Duodenal mucosa (tissue), 2 donors: Measurements from ENCODE around the gene PCSK5.

Experiments used
- H3K27ac ChIP-seq: one replicate; pipeline ENCODE4 v1.7.0; 2013; ENCODE audit warnings: low read depth, low read length
- H3K27me3 ChIP-seq, 2 donors: one replicate each; pipeline ENCODE4 v1.7.0; 2013; ENCODE audit warnings: low read length in 2 of 2, control low read depth in 1 of 2; ENCODE audit not compliant: insufficient read depth in 2 of 2, control insufficient read depth in 1 of 2
- H3K36me3 ChIP-seq, 2 donors: one replicate each; pipeline ENCODE4 v1.7.0; 2013; ENCODE audit warnings: low read length in 2 of 2, control low read depth in 1 of 2; ENCODE audit not compliant: insufficient read depth in 2 of 2, control insufficient read depth in 1 of 2
- H3K4me1 ChIP-seq, 2 donors: one replicate each; pipeline ENCODE4 v1.7.0; 2013; ENCODE audit warnings: low read length in 2 of 2, control low read depth in 1 of 2; ENCODE audit not compliant: insufficient read depth in 2 of 2, control insufficient read depth in 1 of 2
- H3K4me3 ChIP-seq, 2 donors: one replicate each; pipeline ENCODE4 v1.7.0; 2013; ENCODE audit warnings: low read length in 2 of 2, low read depth in 1 of 2
- H3K9ac ChIP-seq, 2 donors: one replicate each; pipeline ENCODE4 v1.7.0; 2013; ENCODE audit warnings: low read length in 2 of 2, low read depth in 1 of 2
- H3K9me3 ChIP-seq, 2 donors: one replicate each; pipeline ENCODE4 v1.7.0; 2013; ENCODE audit warnings: low read length in 2 of 2, control low read depth in 1 of 2; ENCODE audit not compliant: control insufficient read depth in 1 of 2

The PCSK5 gene

GRCh38 chr9:76369583-76369982, 479.1 kb downstream of the PCSK5 start:
- Histone ChIP-seq H3K27ac (no peak overlapping the region), H3K9me3 (no peaks in the 10 kb centered on the region), H3K4me3 (no peak overlapping the region), H3K27me3 (no peaks in the 10 kb centered on the region), H3K4me1 (peaks cover 56 to 62% of the 10 kb centered on the region in 2 donors), H3K9ac (no peak overlapping the region), H3K36me3 (no peaks in the 10 kb centered on the region)

DNA sequence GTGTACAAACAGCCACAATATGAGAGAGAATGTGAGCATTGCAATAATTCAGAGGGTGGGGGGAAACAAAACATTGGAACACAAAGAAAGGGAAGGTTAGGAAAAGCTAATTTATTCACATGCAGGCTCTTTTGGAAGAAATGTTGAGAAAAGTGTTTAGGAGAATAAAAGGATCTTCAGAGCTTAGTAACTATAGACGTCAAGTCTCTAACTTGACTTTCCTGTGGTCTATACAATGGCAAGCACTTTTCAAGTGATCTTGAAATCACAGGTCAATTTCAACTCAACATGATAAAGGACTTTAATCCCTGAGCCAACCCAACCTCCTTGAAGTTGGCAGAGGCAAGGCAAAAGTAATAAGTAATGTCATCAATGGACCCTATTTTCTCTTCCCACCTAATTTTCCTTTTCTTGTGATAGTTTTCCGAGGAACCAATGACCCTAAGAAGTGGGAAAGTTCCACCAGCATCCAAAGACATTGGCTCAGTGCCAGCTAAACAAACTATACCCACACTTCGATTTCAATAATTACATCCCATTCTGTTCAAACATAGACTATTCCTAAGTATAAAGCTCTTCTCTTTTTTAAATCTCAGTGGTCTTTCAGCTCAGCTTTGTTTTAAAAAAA, 480.0 kb downstream of the PCSK5 start:
- no peak overlapping the region for H3K4me3 ChIP-seq
- peaks cover 57 to 58% of the 10 kb centered on the region in 2 donors for H3K4me1 ChIP-seq
- H3K9ac ChIP-seq, result no peak overlapping the region
- no peaks in the 10 kb centered on the region for H3K27me3 ChIP-seq
- no peaks in the 10 kb centered on the region for H3K9me3 ChIP-seq
- no peaks in the 10 kb centered on the region for H3K36me3 ChIP-seq
- H3K27ac ChIP-seq, result no peak overlapping the region

DNA sequence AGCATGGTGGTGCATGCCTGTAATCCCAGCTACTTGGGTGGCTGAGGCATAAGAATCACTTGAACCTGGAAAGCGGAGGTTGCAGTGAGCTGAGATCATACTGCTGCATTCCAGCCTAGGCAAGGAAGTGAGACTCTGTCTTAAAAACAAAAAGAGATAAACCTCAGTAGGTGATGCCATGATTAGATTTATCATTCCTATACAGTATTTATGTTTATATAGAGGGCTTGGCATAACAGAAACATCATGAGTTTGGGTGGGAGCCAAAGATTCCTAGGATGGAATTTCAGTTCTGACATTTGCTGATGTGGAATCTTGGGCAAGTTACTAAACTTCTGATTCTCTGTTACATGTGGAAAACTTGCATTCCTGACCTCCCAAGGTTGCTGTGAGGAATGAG, 481.4 kb downstream of the PCSK5 start:
- Histone ChIP-seq H3K36me3 (no peaks in the 10 kb centered on the region), H3K4me3 (no peak overlapping the region), H3K27ac (no peak overlapping the region), H3K27me3 (no peaks in the 10 kb centered on the region), H3K4me1 (peaks cover 51 to 52% of the 10 kb centered on the region in 2 donors), H3K9ac (no peak overlapping the region), H3K9me3 (no peaks in the 10 kb centered on the region)

DNA sequence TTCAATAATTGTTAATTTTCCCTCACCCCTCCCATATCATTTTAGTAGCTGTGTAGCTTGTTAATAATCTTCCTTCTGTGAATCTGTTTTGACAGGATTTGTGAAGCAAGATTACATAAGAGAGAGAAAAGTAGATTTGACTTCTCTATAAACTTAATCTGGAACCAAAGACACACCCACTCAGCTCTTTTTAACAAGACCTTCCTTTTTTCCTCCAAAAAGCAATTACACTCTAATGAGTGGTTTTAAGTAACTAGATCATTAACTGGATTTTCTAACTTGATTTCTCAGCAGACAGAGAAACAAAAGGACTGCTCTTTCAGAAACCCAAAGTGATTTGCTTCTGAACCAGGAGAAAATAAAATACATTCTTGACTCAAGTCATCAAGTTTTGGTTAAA, 481.9 kb downstream of the PCSK5 start:
- Histone ChIP-seq H3K9me3 (no peaks in the 10 kb centered on the region), H3K9ac (no peak overlapping the region), H3K27ac (no peak overlapping the region), H3K36me3 (no peaks in the 10 kb centered on the region), H3K4me1 (peaks cover 51 to 52% of the 10 kb centered on the region in 2 donors), H3K4me3 (peak overlapping the region in 1 of 2 donors; percentile 19), H3K27me3 (no peaks in the 10 kb centered on the region)

- Histone ChIP-seq H3K27me3 (no peaks in the 10 kb centered on the region), H3K27ac (peak overlapping the region; percentile 6), H3K9me3 (no peaks in the 10 kb centered on the region), H3K9ac (no peak overlapping the region), H3K4me1 (peaks cover 51 to 52% of the 10 kb centered on the region in 2 donors), H3K4me3 (peak overlapping the region in 1 of 2 donors; percentile 23), H3K36me3 (no peaks in the 10 kb centered on the region)
Observed at GRCh38 chr9:76373173-76373783, 482.8 kb downstream of the PCSK5 start.

DNA sequence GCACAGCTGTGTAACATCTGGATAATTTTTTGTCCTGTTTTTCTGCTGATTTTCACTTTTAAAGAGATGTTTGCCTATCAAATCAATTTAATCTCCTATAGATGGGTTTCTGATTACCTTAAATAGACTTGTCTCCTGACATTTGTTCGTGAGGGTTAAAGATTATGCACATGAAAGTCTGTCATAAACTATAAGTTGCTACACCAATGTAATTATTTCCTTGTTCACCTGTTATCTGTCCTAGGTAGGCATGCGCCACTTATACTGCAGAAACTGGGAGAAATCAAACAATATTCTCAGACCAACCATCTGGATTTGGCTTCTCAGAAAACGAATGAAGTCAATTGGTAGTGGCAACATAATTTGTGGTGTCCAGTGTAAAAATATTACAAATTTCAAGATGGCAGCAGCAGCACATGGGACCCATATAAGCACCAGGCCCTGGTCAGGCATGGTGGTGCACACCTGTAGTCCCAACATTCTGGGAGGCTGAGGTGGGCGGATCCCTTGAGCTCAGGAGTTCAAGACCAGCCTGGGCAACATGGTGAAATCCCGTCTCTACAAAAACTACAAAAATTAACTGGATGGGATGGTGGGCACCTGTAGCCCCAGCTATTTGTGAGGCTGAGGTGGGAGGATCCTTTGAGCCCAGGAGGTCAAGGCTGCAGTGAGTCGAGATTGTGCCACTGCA, 483.5 kb downstream of the PCSK5 start:
- H3K36me3 ChIP-seq, result no peaks in the 10 kb centered on the region
- peak overlapping the region; percentile 52 for H3K27ac ChIP-seq
- no peak overlapping the region for H3K9ac ChIP-seq
- H3K4me3 ChIP-seq, result peak overlapping the region in 1 of 2 donors; percentile 14
- H3K9me3 ChIP-seq, result no peaks in the 10 kb centered on the region
- H3K4me1 ChIP-seq, result peaks cover 46 to 47% of the 10 kb centered on the region in 2 donors
- no peaks in the 10 kb centered on the region for H3K27me3 ChIP-seq

GRCh38 chr9:76374783-76375559, 484.5 kb downstream of the PCSK5 start:
- Histone ChIP-seq H3K9me3 (no peaks in the 10 kb centered on the region), H3K27ac (peak overlapping the region; percentile 52)

GRCh38 chr9:76377791-76378190, 487.3 kb downstream of the PCSK5 start:
- H3K9me3 ChIP-seq, result no peaks in the 10 kb centered on the region

More at GRCh38 chr9:76374783-76375559, 484.5 kb downstream of the PCSK5 start:
- H3K4me1 ChIP-seq, result peaks cover 39 to 40% of the 10 kb centered on the region in 2 donors
- peak overlapping the region in 1 of 2 donors; percentile 9 for H3K4me3 ChIP-seq
- H3K36me3 ChIP-seq, result no peaks in the 10 kb centered on the region
- H3K27me3 ChIP-seq, result no peaks in the 10 kb centered on the region
- no peak overlapping the region for H3K9ac ChIP-seq

DNA sequence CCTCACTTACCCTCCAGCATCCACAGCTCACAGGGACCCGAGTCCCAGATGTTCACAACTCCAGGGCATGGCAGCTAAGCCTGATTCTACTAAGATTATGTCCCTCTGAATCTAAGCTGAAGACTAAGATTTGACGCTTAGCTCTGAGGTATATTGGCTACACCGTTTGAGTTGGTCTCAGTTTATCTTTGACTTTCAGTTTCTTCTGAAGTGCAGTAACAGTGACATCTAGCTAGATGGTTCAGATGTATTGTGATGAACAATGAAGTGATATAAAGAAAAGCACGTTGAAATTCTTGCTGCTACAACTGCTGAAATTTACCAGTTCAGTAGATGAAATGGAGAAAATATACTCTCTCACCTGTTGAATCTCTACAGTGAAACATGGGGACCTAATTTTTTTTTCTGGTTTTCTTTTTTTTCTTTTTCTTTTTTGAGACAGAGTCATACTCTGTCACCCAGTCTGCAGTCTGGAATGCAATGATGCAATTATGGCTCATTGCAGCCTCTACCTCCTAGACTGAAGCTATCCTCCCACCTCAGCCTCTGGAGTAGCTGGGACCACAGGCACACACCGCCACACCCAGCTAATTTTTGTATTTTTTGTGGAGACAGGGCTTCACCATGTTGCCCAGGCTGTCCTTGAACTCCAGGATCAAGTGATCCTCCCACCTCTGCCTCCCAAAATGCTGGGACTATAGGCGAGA, 488.0 kb downstream of the PCSK5 start:
- Histone ChIP-seq H3K27ac (no peak overlapping the region), H3K36me3 (peaks cover 0 to 3% of the 10 kb centered on the region in 2 donors), H3K4me1 (peaks cover 15% of the 10 kb centered on the region in 2 donors), H3K4me3 (no peak overlapping the region), H3K27me3 (no peaks in the 10 kb centered on the region), H3K9ac (no peak overlapping the region), H3K9me3 (no peaks in the 10 kb centered on the region)

More at GRCh38 chr9:76377791-76378190, 487.3 kb downstream of the PCSK5 start:
- Histone ChIP-seq H3K36me3 (no peaks in the 10 kb centered on the region), H3K4me1 (peaks cover 22% of the 10 kb centered on the region in 2 donors), H3K27me3 (no peaks in the 10 kb centered on the region), H3K27ac (no peak overlapping the region), H3K4me3 (no peak overlapping the region), H3K9ac (no peak overlapping the region)
